OCI-LY1 (cell line): ENCODE data around the gene ANK3.

Experiments used
- EZH2 ChIP-seq: fragments of 200-600 bp; sonication (generic), shearing (Covaris generic); IDR thresholded peaks from 2 replicates; pipeline ENCODE4 v1.8.0; 2017; ENCODE audit warnings: borderline replicate concordance, mixed run types, mild to moderate bottlenecking, antibody characterized with exemption, low read length, moderate library complexity, mixed read lengths
- TF ChIP-seq, protein P1 (sequence below): fragments of 200-600 bp; sonication (generic), shearing (Covaris generic); IDR thresholded peaks from 2 replicates; pipeline ENCODE4 v1.5.1; 2017; ENCODE audit warnings: mild to moderate bottlenecking, antibody characterized with exemption, low read length, moderate library complexity, mixed read lengths

- TF ChIP-seq, protein P1, sequence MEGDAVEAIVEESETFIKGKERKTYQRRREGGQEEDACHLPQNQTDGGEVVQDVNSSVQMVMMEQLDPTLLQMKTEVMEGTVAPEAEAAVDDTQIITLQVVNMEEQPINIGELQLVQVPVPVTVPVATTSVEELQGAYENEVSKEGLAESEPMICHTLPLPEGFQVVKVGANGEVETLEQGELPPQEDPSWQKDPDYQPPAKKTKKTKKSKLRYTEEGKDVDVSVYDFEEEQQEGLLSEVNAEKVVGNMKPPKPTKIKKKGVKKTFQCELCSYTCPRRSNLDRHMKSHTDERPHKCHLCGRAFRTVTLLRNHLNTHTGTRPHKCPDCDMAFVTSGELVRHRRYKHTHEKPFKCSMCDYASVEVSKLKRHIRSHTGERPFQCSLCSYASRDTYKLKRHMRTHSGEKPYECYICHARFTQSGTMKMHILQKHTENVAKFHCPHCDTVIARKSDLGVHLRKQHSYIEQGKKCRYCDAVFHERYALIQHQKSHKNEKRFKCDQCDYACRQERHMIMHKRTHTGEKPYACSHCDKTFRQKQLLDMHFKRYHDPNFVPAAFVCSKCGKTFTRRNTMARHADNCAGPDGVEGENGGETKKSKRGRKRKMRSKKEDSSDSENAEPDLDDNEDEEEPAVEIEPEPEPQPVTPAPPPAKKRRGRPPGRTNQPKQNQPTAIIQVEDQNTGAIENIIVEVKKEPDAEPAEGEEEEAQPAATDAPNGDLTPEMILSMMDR = no peak
- TF ChIP-seq EZH2 = no peak
Measured at GRCh38 chr10:60282771-60283353, 106.8 kb downstream of the ANK3 start.
